Heart left ventricle (tissue), 13 donors: ENCODE results near the gene DOCK4.

Experiments
- CTCF ChIP-seq, 12 donors: fragments of 200-600 bp; sonication (generic) in 4 of 12; IDR thresholded peaks; one replicate each; pipeline versions ENCODE4 v1.5.0 to v1.8.0; 2018 to 2022; ENCODE audit warnings: antibody characterized with exemption in 12 of 12, mild to moderate bottlenecking in 5 of 12
- POLR2A ChIP-seq, 2 donors: fragments of 450-650 bp; IDR thresholded peaks; one replicate each; pipeline ENCODE4 v1.6.1; 2017; ENCODE audit warnings: antibody characterized with exemption in 2 of 2, mild to moderate bottlenecking in 2 of 2, moderate library complexity in 2 of 2
- donor health status: ischemic (EF 13 %, LVEDD 7.1; RV severe dilation, severe dysfunction).
- donor health status: DM: no; HTN: yes; CAD: no.
- donor health status: DM: no; HTN: no; CAD: no.
- donor health status: ischemic (EF 25% LVEDD 6.9; RV normal size, moderate dysfunction).
- donor health status: ischemic (EF 25% LVEDD 5.7; RV mildly dilated, moderate dysfunction).
- donor health status: ischemic (EF 35%, LVEDD 5.7; RV mildly dilated, moderate dysfunction).
- donor health status: nonischemic (EF 11% LVEDD 7.7; RV severe dilation, severe dysfunction).
- donor health status: DM: yes; HTN: yes; CAD: no.
- donor health status: PGD.
- donor health status: ischemic (EF 29% LVEDD 5.4; RV normal size, mild dysfunction).
- donor health status: nonischemic (EF 23%, LVEDD 6.1; RV moderate dilation, normal function).

GRCh38 chr7:112176241-112176640 is 30.0 kb downstream of the DOCK4 start:
- no peak for TF ChIP-seq CTCF (IDR thresholded peaks at IDR 0.05)
- TF ChIP-seq POLR2A (IDR thresholded peaks at IDR 0.05): no peak
